Measurements from ENCODE around the gene CPNE9. TPM values are rescaled to one million over a fixed set of nuclear protein-coding genes. Genes with fewer than 3 reads are reported as not detected.

The CPNE9 gene
- total and polyA plus RNA-seq, 12 donors: 0.46 TPM; not detected in 11

DNA sequence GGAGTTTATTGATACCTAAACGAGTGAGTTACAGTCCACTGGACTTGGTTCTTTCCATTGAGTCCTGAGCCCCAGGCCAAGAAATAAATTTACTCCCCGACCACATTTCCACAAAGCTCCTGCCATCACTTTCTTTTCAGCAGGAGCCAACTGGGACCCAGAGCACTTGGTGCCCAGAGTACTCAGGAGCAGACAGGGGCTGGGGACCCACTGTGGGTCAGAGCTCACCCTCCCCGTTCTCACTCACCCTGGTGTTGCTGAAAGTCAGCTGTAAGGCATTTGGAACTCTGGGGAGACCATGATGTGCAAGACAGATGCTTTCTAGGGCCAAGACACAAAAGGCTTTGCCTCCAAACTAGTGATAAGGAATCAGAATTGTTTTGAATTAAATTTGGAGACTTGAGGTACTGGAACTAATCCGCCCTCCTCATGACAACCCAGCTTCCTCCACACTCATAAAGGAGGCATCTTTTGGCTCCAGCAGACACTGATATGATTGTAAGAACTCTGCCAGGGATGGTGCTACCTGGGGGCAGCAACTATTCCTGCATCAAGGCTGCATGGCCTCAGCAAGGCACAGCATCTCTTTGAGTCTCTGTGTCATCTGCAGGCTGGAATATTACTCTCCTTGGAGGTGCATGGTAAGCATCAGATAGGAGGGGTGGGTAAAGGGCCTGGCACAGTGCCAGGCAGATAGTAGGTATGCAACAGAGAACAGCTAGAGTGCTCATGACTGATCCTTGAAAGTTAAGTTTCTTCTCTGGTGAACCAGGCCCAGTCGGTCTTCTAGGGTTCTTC is 73.5 kb downstream of the CPNE9 start:
- Histone ChIP-seq H3K27ac (peak overlapping the region in 1 of 10 donors; percentile 90), H3K4me3 (no peak overlapping the region), H3K36me3 (peaks cover 0 to 27% (median 16%) of the 10 kb centered on the region in 9 donors), H3K9me3 (no peaks in the 10 kb centered on the region), H3K27me3 (no peaks in the 10 kb centered on the region), H3K4me1 (peaks cover 0 to 55% (median 0%) of the 10 kb centered on the region in 9 donors)
- 70 to 87% methylated on average over 5 of the region's 5 CpGs for WGBS, 2 donors
- TF ChIP-seq, protein P1, sequence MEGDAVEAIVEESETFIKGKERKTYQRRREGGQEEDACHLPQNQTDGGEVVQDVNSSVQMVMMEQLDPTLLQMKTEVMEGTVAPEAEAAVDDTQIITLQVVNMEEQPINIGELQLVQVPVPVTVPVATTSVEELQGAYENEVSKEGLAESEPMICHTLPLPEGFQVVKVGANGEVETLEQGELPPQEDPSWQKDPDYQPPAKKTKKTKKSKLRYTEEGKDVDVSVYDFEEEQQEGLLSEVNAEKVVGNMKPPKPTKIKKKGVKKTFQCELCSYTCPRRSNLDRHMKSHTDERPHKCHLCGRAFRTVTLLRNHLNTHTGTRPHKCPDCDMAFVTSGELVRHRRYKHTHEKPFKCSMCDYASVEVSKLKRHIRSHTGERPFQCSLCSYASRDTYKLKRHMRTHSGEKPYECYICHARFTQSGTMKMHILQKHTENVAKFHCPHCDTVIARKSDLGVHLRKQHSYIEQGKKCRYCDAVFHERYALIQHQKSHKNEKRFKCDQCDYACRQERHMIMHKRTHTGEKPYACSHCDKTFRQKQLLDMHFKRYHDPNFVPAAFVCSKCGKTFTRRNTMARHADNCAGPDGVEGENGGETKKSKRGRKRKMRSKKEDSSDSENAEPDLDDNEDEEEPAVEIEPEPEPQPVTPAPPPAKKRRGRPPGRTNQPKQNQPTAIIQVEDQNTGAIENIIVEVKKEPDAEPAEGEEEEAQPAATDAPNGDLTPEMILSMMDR (IDR thresholded peaks at IDR 0.05): no peak
- DNase-seq (no peak), ATAC-seq (no peak)
- intact Hi-C loops (cut with DNase I): no loop called here

DNA sequence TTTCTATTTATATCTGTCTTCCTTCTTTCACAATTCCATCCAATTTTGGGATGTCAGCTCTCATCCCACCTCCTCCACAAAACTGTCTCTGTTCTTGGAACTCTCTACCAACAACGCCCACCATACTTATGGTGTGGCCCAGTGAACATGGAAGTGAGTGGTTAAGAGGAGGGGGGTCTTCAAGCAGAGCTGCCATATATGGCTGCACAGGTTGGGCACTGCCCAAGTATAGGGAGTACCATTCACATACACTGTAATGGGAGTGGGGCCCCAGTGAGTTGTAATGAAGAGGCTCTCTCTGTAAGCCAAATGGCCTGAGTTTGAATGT is 74.0 kb downstream of the CPNE9 start:
- DNase-seq: no peak
- Histone ChIP-seq H3K27me3 (no peaks in the 10 kb centered on the region), H3K4me3 (no peak overlapping the region), H3K27ac (peak overlapping the region in 1 of 10 donors; percentile 90), H3K36me3 (peaks cover 0 to 32% (median 22%) of the 10 kb centered on the region in 9 donors), H3K4me1 (peaks cover 0 to 59% (median 0%) of the 10 kb centered on the region in 9 donors), H3K9me3 (no peaks in the 10 kb centered on the region)
- intact Hi-C loops (cut with DNase I): no loop called here
- TF ChIP-seq, protein P1 (IDR thresholded peaks at IDR 0.05): no peak
- WGBS, 2 donors: 91 to 97% methylated on average over 1 of the region's 1 CpG
- ATAC-seq: no peak

DNA sequence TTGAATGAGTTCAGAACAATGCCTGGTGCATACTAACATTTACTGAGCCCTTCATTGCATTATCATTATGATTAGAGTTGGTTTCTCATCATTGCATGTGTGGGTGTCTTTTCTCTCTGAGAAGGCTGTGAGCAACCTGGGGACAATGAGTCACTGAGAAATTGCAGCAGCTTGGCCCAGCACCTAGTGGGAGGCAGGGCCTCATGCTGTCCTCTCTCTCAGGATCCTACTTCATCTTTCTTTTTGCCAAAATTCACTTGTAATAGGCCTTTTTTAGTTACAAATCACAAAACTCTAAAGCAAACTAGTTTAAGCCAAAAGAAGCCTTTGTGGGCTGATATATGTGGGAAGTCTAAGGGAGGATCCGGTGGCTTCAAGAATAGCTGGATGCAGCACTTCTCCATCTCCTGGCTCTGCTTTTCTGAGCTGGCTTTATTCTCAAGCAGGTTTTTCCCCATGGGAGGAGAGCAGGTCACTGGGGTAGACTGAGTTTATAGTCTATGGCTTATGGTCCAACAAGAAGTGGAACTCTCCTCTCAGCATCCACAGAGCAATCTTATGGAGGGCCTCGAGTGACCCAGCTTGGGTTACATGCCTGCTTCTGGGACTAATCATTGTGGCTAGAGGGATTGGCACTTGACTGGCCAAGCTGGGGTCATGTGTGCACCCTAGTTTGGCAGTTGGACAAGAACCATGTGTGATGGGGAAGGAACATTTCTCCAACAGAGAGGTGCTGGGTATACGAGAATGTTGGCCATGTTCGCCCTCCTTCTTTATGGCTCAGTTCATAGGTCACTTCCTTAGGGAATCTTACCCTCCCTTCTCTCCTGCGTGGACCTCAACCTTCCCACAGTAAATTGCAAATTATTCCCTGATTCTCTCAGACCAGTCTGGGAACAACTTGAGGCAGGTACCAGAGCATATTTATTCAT is 74.8 kb downstream of the CPNE9 start:
- DNase-seq (no peak), ATAC-seq (peak in 1 of 8 donors; percentile 55)
- intact Hi-C loops (cut with DNase I): no loop called here
- Histone ChIP-seq H3K9me3 (no peaks in the 10 kb centered on the region), H3K36me3 (peaks cover 0 to 40% (median 24%) of the 10 kb centered on the region in 9 donors), H3K4me3 (no peak overlapping the region), H3K27ac (peak overlapping the region in 1 of 10 donors; percentile 90), H3K4me1 (peaks cover 0 to 63% (median 0%) of the 10 kb centered on the region in 9 donors), H3K27me3 (no peaks in the 10 kb centered on the region)
- TF ChIP-seq, protein P1 (IDR thresholded peaks at IDR 0.05): no peak
- 81 to 82% methylated on average over 5 of the region's 5 CpGs for WGBS, 2 donors

DNA sequence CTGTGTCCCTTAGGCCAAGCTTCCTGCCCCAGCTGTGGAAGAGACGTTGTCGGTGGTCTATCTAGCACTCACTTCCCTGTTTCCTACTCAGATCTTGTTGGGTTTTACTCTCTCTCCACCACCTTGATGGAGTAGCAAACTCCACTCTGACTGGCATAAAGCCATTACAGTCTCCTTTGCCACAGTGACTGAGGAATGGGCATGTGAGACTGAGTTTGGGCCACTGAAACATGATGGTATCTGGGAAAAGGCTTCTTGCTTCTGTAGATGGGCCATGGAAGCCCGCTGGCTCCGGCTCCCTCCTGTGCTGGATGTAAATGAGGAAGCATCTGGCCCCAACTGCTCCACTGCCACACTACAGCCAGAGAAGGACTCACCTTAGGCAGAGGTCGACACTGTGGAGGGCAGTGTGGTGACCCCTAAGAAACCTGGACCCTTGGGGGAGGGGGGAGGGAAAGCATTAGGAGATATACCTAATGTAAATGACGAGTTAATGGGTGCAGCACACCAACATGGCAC is 75.5 kb downstream of the CPNE9 start:
- intact Hi-C loops (cut with DNase I): no loop called here
- Histone ChIP-seq H3K4me3 (no peak overlapping the region), H3K27ac (peak overlapping the region in 1 of 10 donors; percentile 90), H3K27me3 (no peaks in the 10 kb centered on the region), H3K36me3 (peaks cover 0 to 47% (median 31%) of the 10 kb centered on the region in 9 donors), H3K9me3 (no peaks in the 10 kb centered on the region), H3K4me1 (peaks cover 0 to 63% (median 0%) of the 10 kb centered on the region in 9 donors)
- DNase-seq: no peak
- TF ChIP-seq, protein P1 (IDR thresholded peaks at IDR 0.05): no peak
- ATAC-seq: no peak
- WGBS, 2 donors: 80% methylated on average over 6 of the region's 6 CpGs

Measured in heart right ventricle (tissue), 16 donors.